ENCODE results near the gene KIAA0040. TPM values are rescaled to one million over a fixed set of nuclear protein-coding genes. Genes with fewer than 3 reads are reported as not detected.

Gene KIAA0040
- total and polyA plus RNA-seq, 10 of the 15 experiments (the other 5 are each of a cell fraction or from before 2014, with no cell fraction given), result 7.6 to 47.7 (median 23.5) TPM

- H2AFZ ChIP-seq (ENCODE audit: control insufficient read depth, low read depth, low read length), result no peak overlapping the region
- POLR2A ChIA-PET, result interaction anchor here (3.0 kb wide), 1 partner anchor 10 kb away, joined by 11 read pairs; no protein-coding TSS in a partner anchor
Observed at GRCh38 chr1:175193527-175193910, 943 bp upstream of the KIAA0040 start.

More at GRCh38 chr1:175193527-175193910, 943 bp upstream of the KIAA0040 start:
- Histone ChIP-seq H3K9ac (ENCODE audit: control insufficient read depth, insufficient read depth, low read length) (no peak overlapping the region), H3K4me1 (ENCODE audit: control insufficient read depth, insufficient read depth, low read length) (peaks cover 31% of the 10 kb centered on the region), H3K27me3 (replicated peaks in 1 of 2; ENCODE audit: control insufficient read depth in 2 of 2, insufficient read depth in 2 of 2, low read length in 1 of 2) (no peaks in the 10 kb centered on the region), H3K9me3 (replicated peaks; ENCODE audit: control insufficient read depth, insufficient read depth, low read length) (no peaks in the 10 kb centered on the region), H4K20me1 (ENCODE audit: control insufficient read depth, insufficient read depth) (no peaks in the 10 kb centered on the region), H3K27ac (ENCODE audit: control insufficient read depth, insufficient read depth) (no peak overlapping the region), H3K4me3 (no peak overlapping the region), H3K36me3 (ENCODE audit: control insufficient read depth in 2 of 2, insufficient read depth in 2 of 2, low read length in 1 of 2) (no peaks in the 10 kb centered on the region; a peak in 1 of 4 replicates), H3K79me2 (ENCODE audit: control insufficient read depth, insufficient read depth, low read length) (peaks cover 36% of the 10 kb centered on the region), H3K4me2 (ENCODE audit: control insufficient read depth, insufficient read depth) (no peak overlapping the region; the same call in 1 of the 2 replicates)
- TF ChIP-seq PBX3 (IDR thresholded peaks at IDR 0.05; ENCODE audit: insufficient replicate concordance, low read depth, low read length) (no peak), BHLHE40 (IDR thresholded peaks at IDR 0.05; ENCODE audit: borderline replicate concordance in 1 of 2, low read depth in 2 of 2, low read length in 1 of 2) (no peak), NFXL1 (IDR thresholded peaks at IDR 0.05; ENCODE audit: borderline replicate concordance) (no peak), NR2C2 (IDR thresholded peaks at IDR 0.05; ENCODE audit: borderline replicate concordance, control insufficient read depth, insufficient read length, low read depth) (no peak), MTA2 (IDR thresholded peaks at IDR 0.05; ENCODE audit: low read depth) (no peak), RELB (IDR thresholded peaks at IDR 0.05; ENCODE audit: low read depth) (no peak)
- 82% methylated on average over 4 of the region's 4 CpGs for WGBS (ENCODE audit: insufficient coverage, insufficient replicate concordance, low lambda C conversion rate, missing lambda C conversion rate)
- CTCF ChIA-PET, result interaction anchor here (0.9 to 3.5 kb wide), 6 partner anchors 10 to 48 kb away, joined by 3 to 16 read pairs (median 6); no protein-coding TSS in a partner anchor
- RAD21 ChIA-PET (ENCODE audit: unreplicated experiment), result interaction anchor here (0.7 to 1.5 kb wide), 3 partner anchors 39 to 114 kb away, joined by 3 to 4 read pairs (median 4); no protein-coding TSS in a partner anchor
- ATAC-seq (no peak), FAIRE-seq (no peak), DNase-seq (ENCODE audit: low read depth, low spot score) (no peak)
- SMC1A ChIA-PET (ENCODE audit: uncharacterized antibody, unreplicated experiment), result interaction anchor here (0.8 to 2.8 kb wide), 5 partner anchors 10 to 125 kb away, joined by 3 to 12 read pairs (median 5); no protein-coding TSS in a partner anchor
- intact Hi-C loops (cut with micrococcal nuclease; ENCODE audit: unreplicated experiment) (no loop called here), in situ Hi-C loops (cut with MboI) (no loop called here)
- no TSS peak for BruUV-seq (replicated peaks)
